Activated CD8-positive, alpha-beta memory T cell treated with anti-CD3 and anti-CD28 coated beads for 1 hour (primary cell): ENCODE results near the gene ARID3B.
"Not testable (repeated sequence)": the region's sequence is repeated elsewhere in the genome, so short reads cannot be mapped to it uniquely, and the experiment has no call there.

Experiments used
- DNase-seq, 2 donors: peaks; one replicate each; pipeline ENCODE4 v3.0.0-alpha.2; 2020; ENCODE audit warnings: low read depth in 1 of 2; ENCODE audit errors: extremely low read depth in 1 of 2

The ARID3B gene, protein sequence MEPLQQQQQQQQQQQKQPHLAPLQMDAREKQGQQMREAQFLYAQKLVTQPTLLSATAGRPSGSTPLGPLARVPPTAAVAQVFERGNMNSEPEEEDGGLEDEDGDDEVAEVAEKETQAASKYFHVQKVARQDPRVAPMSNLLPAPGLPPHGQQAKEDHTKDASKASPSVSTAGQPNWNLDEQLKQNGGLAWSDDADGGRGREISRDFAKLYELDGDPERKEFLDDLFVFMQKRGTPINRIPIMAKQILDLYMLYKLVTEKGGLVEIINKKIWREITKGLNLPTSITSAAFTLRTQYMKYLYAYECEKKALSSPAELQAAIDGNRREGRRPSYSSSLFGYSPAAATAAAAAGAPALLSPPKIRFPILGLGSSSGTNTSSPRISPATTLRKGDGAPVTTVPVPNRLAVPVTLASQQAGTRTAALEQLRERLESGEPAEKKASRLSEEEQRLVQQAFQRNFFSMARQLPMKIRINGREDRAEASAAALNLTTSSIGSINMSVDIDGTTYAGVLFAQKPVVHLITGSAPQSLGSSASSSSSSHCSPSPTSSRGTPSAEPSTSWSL

DNA sequence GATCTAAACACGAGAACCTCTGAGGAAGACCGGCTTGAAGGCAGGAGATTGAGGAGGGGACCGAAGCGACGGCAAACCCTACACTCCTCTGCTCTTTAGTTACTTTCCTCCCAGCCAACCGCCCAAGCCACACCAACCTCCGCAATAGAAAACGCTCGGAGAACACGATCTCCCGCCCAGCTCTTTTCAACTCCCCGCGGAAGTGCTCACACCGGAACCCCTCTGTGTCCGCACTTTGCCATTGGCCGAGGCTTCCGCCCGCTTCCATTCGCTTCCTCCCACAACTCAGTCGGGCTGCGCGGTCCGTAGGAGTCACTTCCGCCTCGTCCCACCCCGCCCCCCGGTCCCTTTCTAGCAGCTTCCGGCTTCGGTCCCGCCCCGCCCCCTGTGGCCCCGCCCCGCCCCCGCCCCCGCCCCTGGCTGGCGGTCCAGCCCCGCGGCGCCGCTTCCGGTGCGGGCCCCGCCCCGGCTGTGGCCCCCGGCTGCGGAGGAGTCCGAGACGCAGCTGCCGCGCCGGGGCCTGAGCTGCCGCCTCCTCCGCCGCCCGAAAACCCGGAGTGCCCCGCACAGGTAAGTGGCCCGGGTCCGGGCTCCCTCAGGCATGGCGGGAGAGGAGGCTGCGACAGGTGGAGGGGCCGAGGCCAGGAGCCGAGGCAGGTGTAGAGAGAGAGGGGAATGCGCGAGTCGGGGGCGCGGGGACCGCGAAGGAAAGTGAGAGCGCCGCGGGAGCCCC is at the start of gene ARID3B:
TSS of gene ARID3B (plus strand) at position 460 of the 733 bp plus-strand sequence. CDS start 2,717 bp downstream, outside the sequence.
- peak; percentile 89 to 92 for DNase-seq

DNA sequence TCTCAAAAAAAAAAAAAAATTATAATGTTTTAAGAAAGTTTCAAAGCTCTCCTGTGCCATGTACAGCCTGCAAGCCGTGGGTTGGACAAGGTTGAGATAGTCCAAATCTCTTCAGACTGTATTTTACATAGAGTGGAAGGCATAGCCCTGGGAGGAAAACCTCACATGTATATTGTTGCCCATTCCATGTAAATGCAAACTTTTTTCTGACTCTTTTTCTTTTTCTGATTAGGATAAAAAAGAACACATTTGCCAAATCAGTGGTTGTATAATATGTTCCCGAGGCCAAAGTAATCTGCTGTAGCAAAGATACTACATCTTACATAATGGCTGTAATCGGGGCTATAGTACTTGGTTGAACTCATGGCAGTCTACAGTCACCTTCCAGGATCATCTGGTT is 44.4 kb upstream of the ARID3B start:
- DNase-seq, result no peak

DNA sequence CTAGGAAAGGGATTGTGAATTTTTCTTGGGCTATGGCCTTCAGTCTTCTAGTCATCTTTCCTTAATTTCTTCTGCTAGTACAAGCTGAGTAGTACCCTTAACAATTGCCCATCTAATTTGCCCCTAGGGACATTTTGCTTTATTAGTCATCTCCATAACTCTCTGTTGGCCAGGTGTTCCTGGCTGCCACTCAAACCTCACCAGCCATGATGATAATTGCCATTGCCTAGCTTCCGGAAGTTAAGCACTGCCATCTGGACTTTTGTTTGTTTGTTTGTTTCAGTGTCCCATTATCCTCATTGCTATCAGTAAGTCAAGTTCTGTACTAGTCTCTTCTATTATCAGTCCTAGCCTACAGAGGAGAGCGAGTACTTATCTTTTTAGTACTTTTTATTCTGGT is 43.4 kb upstream of the ARID3B start:
- DNase-seq, result no peak

DNA sequence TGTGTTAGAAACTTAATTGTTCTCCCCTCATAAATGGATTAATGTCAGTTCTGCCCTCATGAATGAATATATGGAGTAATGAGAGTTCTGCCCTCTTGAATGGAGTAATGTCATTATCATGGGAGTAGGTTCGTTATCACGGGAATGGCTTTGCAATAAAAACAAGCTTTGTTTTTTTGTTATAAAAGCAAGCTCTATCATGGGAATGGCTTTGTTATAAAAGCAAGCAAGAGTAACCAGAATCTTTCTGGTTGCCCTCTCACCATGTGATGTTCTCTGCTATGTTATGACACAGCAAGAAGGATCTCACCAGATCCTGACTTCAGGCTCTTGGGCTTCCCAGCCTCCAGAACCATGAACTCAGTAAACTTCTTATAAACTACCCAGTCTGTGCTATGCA is 41.7 kb upstream of the ARID3B start:
- DNase-seq, result no peak

DNA sequence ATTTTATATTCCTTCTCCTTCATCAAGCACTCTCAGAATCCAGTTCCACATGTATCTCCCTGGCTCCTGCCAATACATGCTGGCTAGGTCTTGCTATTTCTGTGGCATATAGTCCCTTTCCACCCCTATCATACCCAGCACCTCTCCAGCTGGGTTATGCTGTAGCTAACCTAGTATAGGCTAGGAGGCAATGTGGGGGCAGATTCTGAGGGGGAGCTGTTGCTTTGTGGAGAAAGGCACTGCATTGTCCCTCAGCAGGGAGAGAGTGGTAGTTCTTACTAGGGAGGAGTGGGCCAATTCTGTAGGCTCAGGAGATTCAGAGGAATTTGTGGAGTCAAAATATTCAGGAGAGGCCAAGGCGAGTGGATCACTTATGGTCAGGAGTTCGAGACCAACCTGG is 40.6 kb upstream of the ARID3B start:
- no peak for DNase-seq

DNA sequence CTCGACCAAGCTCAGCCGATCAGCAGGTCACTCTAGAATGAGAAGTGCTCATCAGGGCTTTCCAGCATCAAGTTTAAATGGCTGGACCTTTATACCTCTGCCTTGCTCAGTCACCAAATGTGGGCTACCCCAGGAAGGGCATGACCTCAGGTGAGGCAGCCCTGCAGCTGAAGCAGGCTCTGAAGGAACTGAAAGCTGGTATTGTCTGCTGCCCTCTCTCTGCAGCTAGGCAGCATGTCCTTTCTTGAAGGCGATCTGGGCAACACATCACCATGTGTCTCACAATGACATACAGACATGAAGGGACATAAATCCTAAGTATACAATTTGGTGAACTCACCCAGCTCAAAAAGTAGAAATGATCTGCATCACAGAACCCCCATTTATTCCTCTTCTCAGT is 38.7 kb upstream of the ARID3B start:
- no peak for DNase-seq

DNA sequence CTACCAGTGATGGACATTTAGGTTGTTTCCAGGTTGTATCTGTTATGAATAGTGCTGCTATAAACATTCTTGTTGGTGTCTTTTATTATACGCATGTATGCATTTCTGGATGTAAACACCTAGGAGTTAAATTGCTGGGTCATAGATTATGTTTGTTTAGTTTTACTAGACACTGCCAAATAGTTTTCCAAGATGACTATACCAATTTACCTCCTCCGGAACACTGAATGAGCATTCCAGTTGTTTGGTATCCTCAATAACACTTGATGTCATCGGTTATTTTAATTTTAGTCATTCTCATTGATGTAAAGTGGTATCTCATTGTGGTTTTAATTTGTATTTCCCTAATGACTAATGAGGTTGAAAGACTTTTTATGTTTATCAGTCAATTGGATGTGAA is 36.6 kb upstream of the ARID3B start:
- no peak for DNase-seq

DNA sequence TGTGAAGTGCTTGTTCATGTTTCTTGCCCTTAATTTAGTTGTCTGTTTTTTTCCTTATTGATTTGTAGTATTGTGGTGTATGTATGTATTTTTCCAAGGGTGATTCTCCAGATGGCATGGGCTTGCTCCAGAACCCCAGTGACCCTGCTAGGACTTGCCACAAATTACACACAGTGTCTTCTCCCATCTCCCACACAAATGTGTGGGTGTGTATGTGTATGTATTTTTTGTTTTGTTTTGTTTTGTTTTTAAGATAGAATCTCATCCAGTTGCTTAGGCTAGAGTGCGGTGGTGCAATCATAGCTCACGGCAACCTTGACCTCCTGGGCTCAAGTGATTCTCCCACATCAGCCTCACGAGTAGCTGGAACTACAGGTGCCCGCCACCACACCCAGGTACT is 36.2 kb upstream of the ARID3B start:
- no peak for DNase-seq

DNA sequence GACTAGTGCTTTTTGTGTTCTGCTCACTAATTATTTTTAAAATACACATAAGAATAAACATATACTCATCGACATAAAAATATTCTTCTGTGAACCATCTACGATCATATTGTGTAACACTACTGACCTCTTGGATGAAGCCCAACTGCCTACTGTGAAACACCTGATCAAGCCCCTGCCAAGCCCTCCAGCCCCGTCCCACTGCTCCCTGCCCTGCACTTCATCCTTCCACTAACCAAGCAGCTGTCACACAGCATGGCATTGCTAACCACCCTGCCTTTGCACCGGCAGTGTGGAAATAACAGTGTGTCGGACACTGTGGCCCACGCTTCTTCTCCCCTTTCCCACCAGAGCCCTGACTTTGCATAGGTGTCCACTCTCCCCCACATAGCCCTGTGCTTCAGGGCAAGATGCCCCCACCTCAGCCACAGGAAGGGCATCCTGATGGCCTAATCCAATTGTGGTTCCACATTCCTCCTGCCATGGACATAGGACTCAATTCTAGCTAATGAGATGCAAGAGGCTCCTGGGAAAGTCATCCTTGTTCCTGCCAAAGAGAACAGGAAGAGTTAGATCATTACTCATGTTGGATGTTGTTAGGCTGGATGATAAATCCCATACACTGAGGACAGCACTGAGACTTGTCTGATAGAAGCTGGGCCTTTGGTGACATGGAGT is 35.0 kb upstream of the ARID3B start:
- DNase-seq, result no peak

DNA sequence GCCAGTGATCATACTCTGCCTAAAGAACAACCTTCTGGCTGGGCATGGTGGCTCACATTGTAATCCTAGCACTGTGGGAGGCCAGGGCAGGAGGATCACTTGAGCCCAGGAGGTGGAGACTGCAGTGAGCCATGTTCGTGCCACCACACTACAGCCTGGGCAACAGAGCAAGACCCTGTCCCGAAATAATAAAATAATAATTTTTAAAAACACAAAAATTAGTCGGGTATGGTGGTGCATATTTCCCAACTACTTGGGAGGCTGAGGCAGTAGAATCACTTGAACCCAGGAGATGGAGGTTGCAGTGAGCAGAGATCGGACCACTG is 34.5 kb upstream of the ARID3B start:
- no peak for DNase-seq

DNA sequence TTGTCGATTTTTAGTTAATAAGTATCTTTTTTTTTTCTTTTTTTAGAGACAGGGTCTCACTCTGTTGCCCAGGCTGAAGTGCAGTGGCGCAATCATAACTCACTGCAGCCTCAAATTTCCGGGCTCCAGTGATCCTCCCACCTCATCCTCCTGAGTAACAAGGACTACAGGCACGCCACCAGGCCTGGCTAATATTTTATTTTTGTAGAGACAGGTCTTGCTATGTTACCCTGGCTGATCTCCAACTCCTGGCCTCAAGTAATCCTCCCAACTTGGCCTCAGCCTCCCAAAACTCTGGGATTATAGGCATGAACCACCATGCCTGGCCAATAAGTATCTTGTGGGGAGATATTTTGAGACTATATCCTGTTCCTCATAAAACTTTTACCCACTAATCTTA is 29.4 kb upstream of the ARID3B start:
- DNase-seq, result no peak

DNA sequence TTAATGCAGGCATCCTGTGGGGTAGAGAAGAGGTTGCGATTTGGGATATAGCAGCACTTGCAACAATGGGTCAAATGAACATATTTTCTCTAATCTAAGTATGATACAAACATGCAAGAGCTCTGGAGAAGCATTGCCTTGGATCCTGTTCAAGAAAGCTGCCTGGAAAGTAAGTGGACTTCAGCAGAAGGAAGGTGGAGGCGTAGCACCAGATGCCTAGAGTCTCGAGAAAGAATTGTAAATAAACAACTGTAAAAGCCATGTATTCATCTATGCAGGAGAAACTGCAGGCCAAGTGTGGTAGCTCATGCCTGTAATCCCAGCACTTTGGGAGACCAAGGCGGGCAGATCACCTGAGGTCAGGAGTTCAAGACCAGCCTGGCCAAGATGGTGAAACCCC is 27.0 kb upstream of the ARID3B start:
- not testable (repeated sequence) for DNase-seq

DNA sequence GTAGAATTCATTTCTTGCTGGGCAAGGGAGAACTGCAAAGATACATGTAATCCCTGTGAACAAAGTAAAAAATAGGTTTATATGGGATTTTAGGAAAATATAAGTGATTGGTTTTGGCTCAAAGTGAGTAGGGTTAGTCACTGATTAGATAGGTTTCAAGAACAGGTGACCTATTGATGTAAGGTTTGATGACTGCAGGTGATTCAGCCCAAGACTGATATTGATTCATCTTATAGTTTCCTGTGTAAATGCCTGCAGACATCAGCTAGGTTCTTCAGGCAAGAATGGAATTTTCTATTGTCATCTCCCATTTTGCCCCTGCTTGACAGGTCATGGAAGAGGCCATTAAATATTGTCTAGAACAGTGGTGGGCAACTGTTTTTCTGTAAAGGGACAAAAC is 23.9 kb upstream of the ARID3B start:
- no peak for DNase-seq

DNA sequence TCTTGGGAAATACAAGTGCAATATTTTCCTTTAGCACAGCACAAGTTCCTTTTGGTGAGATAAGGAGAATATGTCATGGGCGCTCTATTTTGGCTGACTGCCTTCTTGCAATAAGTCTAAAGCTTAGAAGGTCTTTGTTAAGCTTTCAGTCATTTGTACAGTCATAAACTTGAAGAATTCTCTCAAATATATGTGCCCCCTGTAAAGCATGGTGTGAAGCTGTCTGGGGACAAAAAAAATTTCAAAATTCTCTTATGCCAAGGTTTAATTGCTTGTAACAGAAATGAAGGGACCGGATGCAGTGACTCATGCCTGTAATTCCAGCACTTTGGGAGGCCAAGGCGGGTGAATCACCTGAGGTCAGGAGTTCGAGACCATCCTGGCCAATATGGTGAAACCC is 21.7 kb upstream of the ARID3B start:
- no peak for DNase-seq

DNA sequence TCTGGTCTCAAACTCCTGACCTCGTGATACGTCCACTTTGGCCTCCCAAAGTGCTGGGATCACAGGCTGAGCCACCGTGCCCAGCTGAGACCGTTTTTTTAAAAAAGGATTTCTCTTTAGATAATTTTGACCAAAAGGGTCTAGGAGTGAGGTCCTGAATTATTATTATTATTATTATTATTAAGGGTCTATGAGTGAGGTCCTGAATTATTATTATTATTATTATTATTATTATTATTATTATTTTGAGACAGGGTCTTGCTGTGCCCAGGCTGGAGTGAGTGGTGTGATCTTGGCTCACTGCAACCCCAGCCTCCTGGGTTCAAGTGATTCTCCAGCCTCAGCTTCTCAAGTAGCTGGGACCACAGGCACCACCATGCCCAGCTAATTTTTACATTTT is 20.6 kb upstream of the ARID3B start:
- DNase-seq, result no peak

DNA sequence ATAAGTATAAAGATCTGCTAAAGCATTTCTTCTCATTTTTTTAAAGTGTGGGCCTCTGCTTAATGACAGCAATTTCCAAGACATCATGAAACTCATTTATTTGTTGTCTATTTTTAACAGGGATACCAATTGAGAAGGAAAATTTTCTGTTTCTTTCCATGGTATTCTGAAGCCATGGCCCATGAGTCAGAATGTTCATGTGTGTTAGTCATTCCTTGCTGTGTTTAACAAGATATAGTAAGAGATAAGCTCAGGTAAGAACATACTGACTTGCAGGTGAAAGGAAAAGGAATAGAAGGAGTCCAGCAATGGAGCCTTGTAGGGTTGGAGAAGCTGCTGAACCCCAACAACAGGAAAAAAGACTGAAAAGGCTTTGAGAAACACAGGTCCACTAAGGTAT is 17.0 kb upstream of the ARID3B start:
- no peak for DNase-seq

DNA sequence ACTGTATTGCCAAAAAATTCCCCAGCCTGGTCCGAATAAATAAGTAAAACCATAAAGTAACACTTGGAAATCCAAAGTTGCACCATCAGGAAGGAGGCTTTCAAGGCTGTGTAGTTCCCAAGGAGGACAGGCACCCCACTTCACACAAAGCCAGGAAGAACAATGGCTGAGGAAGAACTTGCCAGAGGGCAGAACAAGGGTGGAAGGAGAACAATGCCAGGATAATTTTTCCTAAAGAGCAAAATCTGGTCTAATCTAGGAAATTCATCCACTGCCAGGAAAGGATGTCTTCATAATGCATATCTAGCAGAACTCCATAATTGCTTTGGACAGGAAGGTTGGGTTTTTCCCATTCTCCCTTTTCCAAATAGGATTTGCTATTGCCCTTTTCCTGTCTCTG is 15.7 kb upstream of the ARID3B start:
- no peak for DNase-seq

DNA sequence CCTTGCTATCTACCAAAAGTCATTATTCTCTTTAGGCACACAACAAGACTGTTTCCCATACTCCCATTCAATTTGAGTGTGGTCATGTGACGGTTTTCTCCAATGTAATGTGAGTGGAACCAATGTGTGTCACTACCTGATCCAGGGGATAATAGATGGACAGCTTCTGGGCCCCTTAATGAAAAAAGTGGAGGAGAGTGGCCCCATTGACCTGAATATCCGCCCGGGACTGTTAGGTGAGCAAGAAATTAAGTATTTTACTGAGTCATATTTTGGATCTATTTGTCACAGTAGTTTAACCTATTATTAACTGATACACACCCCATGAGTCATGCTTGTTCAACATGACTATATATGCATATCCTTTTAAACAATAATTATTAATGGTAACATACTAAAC is 15.1 kb upstream of the ARID3B start:
- no peak for DNase-seq

DNA sequence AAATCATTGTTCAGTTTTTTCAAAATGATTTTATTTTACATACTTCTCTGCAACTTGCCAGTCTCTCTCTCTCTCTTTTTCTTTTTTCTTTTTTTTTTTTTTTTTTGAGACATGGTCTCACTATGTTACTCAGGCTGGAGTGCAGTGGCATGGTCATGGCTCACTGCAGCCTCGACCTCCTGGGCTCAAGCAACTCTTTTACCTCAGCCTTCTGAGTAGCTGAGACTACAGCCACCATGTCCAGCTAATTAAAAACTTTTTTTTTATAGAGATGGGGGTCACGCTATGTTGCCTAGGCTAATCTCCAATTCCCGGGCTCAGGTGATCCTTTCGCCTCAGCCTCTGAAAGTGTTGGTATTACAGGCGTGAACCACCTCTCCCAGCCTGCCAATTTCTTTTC is 12.1 kb upstream of the ARID3B start:
- DNase-seq, result no peak

DNA sequence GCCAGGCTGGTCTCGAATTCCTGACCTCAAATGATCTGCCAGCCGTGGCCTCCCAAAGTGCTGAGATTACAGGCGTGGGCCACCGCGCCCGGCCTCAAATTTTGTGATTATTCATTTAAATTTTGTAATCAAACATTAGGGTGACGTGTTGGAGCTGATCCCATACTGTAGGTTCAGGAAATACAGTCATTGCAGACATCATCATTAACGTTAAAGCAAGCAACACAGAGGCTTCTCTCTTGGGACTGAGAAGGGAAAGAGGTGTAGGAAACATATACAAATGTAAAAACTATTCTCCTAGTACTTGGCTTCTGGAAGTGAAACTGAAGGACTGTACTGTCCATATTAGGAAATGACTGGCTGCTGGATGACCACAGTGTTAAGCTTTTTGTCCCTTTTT is 11.1 kb upstream of the ARID3B start:
- no peak for DNase-seq

DNA sequence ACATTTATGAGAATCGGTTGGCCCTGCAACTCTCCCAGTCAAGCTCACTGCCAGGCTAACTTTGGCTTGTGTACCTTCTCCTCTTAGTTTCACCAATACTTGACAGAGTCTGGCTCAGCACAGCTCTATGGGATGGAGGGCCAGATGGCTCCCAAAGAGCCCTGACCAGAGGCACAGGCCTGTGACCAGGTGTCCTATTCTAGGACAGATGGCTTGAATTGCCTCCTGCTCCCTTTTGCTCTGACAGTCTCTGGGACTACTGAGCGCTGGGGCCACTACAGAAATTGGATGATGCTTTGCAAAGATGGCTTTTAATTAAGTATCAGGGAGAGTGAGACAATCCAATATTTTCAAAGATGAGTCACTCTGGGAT is 10.3 kb upstream of the ARID3B start:
- DNase-seq, result no peak
